ENCODE data around the gene ESAM. TPM values are rescaled to one million over a fixed set of nuclear protein-coding genes. Genes with fewer than 3 reads are reported as not detected.

ESAM gene
- total RNA-seq, 1 donor from 2014 or later, result 0.54 TPM

- H3K4me3 Mint-ChIP-seq (ENCODE audit: unreplicated experiment), result no peak overlapping the region
- H3K27me3 Mint-ChIP-seq (ENCODE audit: unreplicated experiment), result peaks cover 51% of the 10 kb centered on the region
- peaks cover 6% of the 10 kb centered on the region for H3K9me3 Mint-ChIP-seq (ENCODE audit: unreplicated experiment)
- TF ChIP-seq, protein P1, sequence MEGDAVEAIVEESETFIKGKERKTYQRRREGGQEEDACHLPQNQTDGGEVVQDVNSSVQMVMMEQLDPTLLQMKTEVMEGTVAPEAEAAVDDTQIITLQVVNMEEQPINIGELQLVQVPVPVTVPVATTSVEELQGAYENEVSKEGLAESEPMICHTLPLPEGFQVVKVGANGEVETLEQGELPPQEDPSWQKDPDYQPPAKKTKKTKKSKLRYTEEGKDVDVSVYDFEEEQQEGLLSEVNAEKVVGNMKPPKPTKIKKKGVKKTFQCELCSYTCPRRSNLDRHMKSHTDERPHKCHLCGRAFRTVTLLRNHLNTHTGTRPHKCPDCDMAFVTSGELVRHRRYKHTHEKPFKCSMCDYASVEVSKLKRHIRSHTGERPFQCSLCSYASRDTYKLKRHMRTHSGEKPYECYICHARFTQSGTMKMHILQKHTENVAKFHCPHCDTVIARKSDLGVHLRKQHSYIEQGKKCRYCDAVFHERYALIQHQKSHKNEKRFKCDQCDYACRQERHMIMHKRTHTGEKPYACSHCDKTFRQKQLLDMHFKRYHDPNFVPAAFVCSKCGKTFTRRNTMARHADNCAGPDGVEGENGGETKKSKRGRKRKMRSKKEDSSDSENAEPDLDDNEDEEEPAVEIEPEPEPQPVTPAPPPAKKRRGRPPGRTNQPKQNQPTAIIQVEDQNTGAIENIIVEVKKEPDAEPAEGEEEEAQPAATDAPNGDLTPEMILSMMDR (IDR thresholded peaks at IDR 0.05; ENCODE audit: partially characterized antibody, unreplicated experiment), result no peak
- no peaks in the 10 kb centered on the region for H3K36me3 Mint-ChIP-seq (ENCODE audit: unreplicated experiment)
- H3K27ac Mint-ChIP-seq (ENCODE audit: unreplicated experiment), result no peak overlapping the region
- DNase-seq, result no peak
- H3K4me1 Mint-ChIP-seq (ENCODE audit: low read depth, unreplicated experiment), result peaks cover 10% of the 10 kb centered on the region
Observed at GRCh38 chr11:124749912-124750311, 12.2 kb downstream of the ESAM start.

- DNase-seq, result no peak
- H3K9me3 Mint-ChIP-seq (ENCODE audit: unreplicated experiment), result peaks cover 7% of the 10 kb centered on the region
Observed at GRCh38 chr11:124748481-124749343, 13.4 kb downstream of the ESAM start.

GRCh38 chr11:124748100-124748418, 14.0 kb downstream of the ESAM start:
- Mint-ChIP-seq H3K27me3 (ENCODE audit: unreplicated experiment) (peaks cover 48% of the 10 kb centered on the region), H3K4me3 (ENCODE audit: unreplicated experiment) (no peak overlapping the region)
- no peak for DNase-seq

More at GRCh38 chr11:124748481-124749343, 13.4 kb downstream of the ESAM start:
- H3K27ac Mint-ChIP-seq (ENCODE audit: unreplicated experiment), result no peak overlapping the region
- H3K4me1 Mint-ChIP-seq (ENCODE audit: low read depth, unreplicated experiment), result peaks cover 7% of the 10 kb centered on the region
- no peak overlapping the region for H3K4me3 Mint-ChIP-seq (ENCODE audit: unreplicated experiment)
- no peaks in the 10 kb centered on the region for H3K36me3 Mint-ChIP-seq (ENCODE audit: unreplicated experiment)
- H3K27me3 Mint-ChIP-seq (ENCODE audit: unreplicated experiment), result peaks cover 49% of the 10 kb centered on the region
- TF ChIP-seq, protein P1 (IDR thresholded peaks at IDR 0.05; ENCODE audit: partially characterized antibody, unreplicated experiment), result no peak

DNA sequence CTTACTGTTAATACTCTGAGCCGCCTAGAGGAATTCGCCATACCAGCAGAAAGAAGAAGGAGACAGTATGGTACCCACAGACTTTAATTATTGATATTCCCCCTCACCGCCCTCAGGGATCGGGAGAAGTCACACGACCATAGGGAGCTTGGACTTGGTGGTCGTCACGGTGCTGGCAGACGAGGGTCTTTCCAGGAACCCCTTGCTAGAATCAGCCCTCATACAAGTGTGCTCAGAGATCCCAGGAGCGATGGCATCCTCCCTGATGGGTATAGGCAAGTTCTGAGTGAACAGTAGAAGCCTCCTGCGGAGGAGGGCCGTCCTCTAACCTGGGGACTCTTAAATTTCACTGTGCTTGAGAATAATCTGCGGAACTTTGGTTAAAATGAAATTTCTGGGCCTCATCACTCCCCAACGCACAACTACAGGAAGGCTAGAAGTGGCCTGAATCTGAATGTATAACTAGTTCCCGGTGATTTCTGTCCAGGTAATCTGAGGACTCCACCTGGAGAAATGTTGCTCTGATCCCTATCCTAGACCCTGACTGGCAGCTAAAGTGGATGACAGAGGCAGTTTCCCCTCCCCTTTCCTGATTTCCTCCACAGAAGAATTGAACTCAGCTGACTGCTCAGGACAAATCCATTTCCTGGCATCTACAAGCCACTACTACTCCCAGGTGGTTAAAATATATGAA, 14.5 kb downstream of the ESAM start:
- Mint-ChIP-seq H3K27me3 (ENCODE audit: unreplicated experiment) (peaks cover 46% of the 10 kb centered on the region), H3K27ac (ENCODE audit: unreplicated experiment) (no peak overlapping the region), H3K4me1 (ENCODE audit: low read depth, unreplicated experiment) (peaks cover 6% of the 10 kb centered on the region), H3K36me3 (ENCODE audit: unreplicated experiment) (no peaks in the 10 kb centered on the region), H3K4me3 (ENCODE audit: unreplicated experiment) (no peak overlapping the region), H3K9me3 (ENCODE audit: unreplicated experiment) (peaks cover 7% of the 10 kb centered on the region)
- no peak for DNase-seq
- TF ChIP-seq, protein P1 (IDR thresholded peaks at IDR 0.05; ENCODE audit: partially characterized antibody, unreplicated experiment), result no peak

More at GRCh38 chr11:124748100-124748418, 14.0 kb downstream of the ESAM start:
- H3K36me3 Mint-ChIP-seq (ENCODE audit: unreplicated experiment), result no peaks in the 10 kb centered on the region
- H3K27ac Mint-ChIP-seq (ENCODE audit: unreplicated experiment), result no peak overlapping the region
- H3K4me1 Mint-ChIP-seq (ENCODE audit: low read depth, unreplicated experiment), result peaks cover 7% of the 10 kb centered on the region
- TF ChIP-seq, protein P1 (IDR thresholded peaks at IDR 0.05; ENCODE audit: partially characterized antibody, unreplicated experiment), result no peak
- H3K9me3 Mint-ChIP-seq (ENCODE audit: unreplicated experiment), result peaks cover 7% of the 10 kb centered on the region

Measured in glutamatergic neuron (in vitro differentiated cells).